Measurements from ENCODE around the gene CXCL10.
"Not testable (repeated sequence)": the region's sequence is repeated elsewhere in the genome, so short reads cannot be mapped to it uniquely, and the experiment has no call there.

Gene CXCL10

DNA sequence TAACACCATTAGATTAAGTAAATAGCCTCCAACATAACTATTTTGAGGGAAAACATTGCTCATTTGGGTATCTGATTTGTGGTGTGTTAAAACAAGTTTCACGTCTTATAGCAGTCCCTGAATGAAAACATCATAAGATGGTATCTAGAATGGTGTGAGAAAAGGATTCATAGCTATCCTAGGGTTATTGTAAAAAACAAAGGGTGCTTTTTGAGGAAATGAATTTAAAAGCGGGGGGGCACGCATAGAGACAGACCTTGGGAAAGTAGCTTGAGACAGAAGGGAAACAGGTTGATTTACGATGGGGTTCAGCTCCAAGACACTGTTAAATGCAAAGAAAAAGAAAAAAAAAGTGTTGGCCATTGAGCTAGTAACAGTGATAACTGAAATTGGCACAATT is 768 bp upstream of the CXCL10 start:
- DNase-seq: no peak

DNA sequence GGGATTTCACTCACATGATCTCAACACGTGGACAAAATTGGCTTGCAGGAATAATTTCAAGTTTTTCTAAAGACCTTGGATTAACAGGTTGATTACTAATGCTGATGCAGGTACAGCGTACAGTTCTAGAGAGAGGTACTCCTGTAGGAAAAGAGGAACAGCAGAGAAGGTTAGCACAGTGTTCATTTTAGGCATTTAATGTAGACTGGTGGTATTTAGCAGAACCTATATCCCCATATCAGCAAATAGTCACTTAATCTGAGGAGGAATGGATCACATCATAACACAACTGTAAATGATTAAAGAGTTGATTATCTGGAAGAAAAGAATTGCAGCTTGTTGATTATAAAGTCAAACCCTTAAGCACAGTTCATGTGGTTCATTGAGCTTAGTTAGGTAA is 620 bp downstream of the CXCL10 start:
- no peak for DNase-seq

- DNase-seq: no peak
Measured at GRCh38 chr4:76022031-76022430, 1.3 kb downstream of the CXCL10 start.

DNA sequence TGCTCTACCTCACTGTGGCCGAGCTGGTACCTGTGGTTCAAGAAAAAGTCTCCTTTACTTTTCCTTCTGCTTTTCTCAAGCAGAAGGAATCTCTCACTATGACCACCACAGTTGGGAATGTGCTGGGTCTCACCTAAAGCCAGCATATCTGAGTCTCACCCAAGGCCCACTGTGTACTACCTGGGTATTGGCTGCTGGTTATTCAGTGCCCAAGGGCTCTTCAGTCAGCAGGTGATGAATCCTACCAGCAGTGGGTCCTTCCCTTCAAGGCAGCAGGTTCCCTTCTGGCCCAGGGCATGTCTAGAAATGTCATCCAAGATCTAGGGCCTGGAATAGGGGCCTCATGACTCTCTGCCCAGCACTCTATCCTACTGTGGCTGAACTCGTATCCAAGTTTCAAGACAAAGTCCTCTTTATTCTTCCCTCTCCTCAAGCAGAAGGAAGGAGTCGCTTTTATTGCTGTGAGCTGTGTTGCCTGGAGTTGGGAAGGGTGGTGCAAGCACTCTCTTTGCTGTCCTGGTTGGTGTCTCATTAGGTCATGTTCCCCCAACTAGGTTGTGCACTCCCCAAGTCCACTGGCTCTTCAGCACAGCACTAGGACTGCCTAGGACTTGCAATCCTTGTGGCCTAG is 6.1 kb downstream of the CXCL10 start:
- DNase-seq: no peak

DNA sequence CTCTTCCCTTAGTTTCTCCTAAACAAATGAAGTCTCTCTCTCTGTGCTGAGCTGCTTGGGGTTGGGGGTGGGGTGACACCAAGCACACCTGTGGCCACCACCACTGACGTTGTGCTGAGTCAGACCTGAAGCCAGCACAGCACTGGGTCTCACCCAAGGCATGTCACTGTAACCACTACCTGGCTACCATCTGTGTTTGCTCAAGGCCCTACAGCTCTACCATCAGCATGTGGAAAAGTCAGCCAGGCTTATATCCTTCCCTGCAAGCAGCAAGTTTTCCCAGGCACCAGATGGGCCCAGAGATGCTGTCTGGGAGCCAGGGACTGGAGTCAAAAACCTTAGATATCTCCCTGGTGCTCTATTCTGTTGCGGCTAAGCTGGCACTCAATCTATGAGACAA is 6.9 kb downstream of the CXCL10 start:
- DNase-seq: no peak

- DNase-seq: no peak
Measured at GRCh38 chr4:76013540-76013939, 9.8 kb downstream of the CXCL10 start.

- no peak for DNase-seq
Measured at GRCh38 chr4:76012388-76012801, 10.9 kb downstream of the CXCL10 start.

- no peak for DNase-seq
Measured at GRCh38 chr4:76011700-76012387, 11.5 kb downstream of the CXCL10 start.

DNA sequence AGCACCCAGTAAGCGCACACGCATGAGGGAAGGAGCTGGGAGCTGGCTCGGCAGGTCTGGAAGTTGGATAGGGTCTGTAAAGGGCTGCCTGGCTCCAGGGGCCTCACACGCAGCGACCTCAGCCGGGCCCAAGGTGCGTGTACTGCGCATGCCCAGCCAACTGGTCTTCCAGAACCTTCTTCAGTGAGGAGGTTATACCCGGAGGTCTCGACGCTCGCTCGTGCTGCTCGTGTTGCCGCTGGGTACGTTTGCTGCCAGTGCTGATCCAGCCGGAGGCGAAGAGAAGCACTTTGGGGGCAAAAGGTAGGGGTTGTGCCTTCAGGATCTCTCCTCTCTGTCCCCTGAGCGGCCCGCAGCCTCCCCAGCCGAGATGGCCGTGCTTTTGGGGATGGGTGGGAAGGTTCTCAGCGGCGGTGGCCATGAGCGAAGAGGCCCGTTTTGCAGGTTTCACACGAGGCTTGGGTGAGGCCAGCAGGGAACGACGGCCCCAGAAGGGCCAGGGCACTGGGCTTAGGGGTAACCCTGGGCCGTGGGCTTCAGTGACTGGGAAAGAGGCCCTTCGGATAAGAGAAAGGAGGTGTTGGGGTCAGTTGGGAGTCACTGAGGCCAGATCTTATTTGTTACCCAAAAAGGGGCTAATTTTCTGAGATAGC is 12.2 kb downstream of the CXCL10 start:
- no peak for DNase-seq

GRCh38 chr4:76010576-76010975 is 12.7 kb downstream of the CXCL10 start:
- DNase-seq: no peak

GRCh38 chr4:76009311-76009710 is 14.0 kb downstream of the CXCL10 start:
- DNase-seq: no peak

DNA sequence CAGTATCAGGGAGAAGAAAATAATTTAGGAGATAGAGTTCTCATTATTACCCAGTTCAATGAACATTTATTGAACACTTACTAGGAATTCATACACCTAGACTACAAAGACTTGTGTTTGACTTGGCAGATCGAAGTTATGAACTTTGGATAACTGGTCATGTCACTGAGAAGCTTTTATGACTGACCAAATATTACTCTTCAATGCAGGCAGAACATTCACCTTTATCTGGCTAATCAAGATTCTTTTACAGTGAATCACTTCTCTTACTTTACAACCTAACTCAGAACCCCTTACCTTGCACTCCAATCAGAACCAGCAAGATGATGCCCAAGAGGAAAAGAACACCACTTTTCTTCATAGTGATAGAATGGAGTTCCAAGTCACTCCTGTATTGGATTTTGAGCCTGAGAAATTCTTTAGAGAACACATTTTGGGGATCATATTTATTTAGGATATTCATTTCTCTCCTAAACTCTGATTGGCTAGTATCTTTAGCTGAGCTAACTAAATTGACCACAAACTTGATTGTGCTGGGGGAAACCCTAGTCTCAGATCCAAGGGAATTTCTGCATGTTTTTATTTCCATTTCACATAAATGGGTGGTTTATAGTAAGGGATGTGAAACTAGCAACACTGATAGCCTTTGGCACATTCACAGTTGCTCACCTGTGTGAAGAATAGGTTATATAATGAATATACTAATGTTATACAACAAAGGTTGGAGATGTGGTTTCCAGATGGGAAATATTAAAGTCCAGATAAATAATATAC is 16.0 kb downstream of the CXCL10 start, which contains the start of gene CXCL9:
CXCL9 (minus strand) TSS at position 421 of the 774 bp plus-strand sequence; CDS start at position 361, 60 bp downstream.
- no peak for DNase-seq

DNA sequence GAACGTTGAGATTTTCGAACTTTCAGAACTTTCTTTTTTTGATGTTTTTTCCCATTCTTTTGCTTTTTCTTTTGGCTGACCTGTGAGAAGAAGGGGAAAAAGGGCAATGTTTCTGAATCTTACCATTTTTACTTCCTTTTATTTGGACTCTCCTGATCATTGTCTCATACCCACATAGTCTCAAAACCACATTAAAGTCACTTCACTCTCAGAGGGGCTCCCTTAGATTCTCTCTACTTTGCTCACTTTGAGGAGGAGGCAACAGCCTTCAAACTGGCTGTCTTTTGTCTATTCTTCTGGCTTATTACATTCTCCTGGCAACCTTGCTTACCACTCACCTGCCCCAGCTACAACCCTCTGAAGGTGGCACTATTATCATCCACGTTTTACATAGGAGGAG is 19.7 kb downstream of the CXCL10 start:
- DNase-seq: no peak

GRCh38 chr4:76003035-76003434 is 20.3 kb downstream of the CXCL10 start:
- no peak for DNase-seq

DNA sequence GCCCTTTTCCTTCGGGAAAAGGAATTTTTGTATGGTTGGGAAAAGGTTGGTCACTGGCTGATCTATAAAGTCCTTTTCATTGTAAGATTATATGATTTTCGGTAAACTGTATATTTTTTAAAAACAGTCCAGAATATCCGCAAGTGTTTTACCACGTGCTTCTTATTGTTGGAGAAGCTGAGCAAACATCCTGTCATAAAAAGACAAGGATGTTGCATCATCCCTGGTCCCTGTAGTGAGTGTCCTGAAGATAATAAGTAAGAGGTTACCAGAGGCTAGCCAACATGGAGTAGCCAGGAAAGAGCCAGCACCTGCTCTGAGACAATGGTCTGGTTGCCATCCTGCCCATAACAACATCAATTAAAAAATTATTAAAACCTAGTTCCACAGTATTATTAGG is 21.1 kb downstream of the CXCL10 start:
- DNase-seq: no peak

GRCh38 chr4:76001700-76002099 is 21.6 kb downstream of the CXCL10 start:
- DNase-seq: no peak

GRCh38 chr4:76000279-76000678 is 23.0 kb downstream of the CXCL10 start:
- DNase-seq: no peak

DNA sequence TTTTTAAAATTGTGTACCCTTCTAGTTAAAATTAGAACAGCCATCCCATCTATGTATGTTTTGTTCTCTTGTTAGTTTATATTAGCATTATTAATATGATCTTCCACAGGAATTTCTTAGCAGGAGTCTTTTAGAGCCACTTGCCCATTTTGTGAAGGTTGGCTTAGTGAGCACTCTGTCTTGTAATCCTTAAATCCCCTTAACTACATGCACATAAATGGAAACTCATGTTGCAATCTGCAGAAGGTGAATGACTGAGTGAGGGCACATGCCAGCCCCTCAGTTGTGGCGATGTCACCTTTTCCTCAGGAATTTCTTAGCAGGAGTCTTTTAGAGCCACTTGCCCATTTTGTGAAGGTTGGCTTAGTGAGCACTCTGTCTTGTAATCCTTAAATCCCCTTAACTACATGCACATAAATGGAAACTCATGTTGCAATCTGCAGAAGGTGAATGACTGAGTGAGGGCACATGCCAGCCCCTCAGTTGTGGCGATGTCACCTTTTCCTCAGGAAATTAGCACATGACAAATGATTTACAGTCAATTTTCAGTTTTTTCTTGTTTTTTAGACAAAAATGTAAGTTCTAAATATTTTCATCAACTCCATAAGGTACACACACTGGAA is 24.7 kb downstream of the CXCL10 start:
- DNase-seq: not testable (repeated sequence)

- no peak for DNase-seq
Measured at GRCh38 chr4:75997946-75998345, 25.4 kb downstream of the CXCL10 start.

DNA sequence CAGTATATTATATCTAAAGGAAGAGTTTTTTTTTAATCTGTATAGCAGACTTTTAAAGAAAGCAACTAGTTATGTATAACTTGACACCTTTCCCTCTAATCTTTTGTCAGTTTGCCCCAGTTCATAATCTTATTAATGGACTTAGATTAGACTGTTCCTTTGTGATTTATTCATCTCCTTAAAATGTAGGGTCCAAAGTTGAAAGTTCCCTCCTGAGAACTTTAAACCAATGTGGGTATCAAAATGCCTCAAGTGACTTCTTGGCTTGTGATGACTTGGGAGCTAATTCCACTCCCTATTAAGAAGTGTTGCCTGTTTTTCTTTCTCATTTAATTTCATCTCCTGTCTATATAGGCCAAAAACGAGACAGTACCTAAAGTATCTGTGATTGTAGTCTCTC is 26.2 kb downstream of the CXCL10 start:
- no peak for DNase-seq

DNA sequence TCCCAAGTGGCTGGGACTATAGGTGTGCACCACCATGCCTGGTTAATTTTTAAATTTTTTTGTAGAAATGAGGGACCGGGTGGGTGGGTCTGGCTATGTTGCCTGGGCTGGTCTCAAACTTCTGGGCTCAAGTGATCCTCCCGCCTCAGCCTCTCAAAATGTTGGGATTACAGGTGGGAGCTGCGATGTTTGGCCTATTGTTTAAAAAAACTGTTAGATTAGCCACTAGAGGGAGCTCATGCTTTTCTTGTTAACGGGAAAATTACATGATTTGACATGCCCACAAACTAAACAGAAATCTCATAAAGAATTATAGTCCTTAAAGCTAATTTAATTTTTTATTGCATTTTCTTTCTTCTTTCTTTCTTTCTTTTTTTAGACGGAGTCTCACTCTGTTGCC is 27.6 kb downstream of the CXCL10 start:
- no peak for DNase-seq

- no peak for DNase-seq
Measured at GRCh38 chr4:75992462-75992861, 30.8 kb downstream of the CXCL10 start.
